ENCODE results near the gene GMDS. TPM values are rescaled to one million over a fixed set of nuclear protein-coding genes. Genes with fewer than 3 reads are reported as not detected.

The GMDS gene
- total RNA-seq, 1 experiment from 2014 or later = 9.7 TPM

DNA sequence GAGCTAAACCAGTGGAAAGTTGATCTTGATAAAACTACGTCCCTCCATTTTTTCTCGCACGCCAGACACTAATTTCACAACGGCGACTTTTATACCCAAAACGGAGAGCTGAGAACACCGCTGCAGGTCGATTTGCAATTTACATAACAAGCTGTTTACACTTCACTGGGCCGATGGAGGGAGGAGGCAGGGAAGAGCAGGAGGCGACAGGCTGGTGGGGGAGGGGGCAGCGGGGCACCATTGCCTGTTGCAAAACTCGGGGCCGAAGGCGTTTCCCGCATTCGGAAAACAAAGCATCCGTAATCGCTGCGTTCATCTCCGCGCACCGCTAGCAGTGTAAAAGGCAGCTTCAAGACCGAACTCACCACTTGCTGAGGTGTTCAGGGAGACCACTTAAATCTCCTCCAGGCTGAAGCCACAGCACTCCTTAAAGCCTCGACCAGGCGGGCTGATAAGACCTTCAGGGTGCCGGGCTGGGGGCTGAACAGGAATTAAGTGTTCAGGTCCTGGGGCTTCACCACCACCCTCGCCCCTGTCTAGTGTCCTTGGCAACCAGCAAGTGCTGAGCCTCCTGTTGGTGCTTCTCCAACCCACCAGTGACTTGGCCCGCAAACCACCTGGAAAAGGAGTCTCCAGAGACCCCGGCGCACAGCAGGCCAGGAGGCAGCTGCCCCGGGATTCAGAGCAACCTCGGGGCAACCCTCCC, 637.7 kb downstream of the GMDS start:
- Histone ChIP-seq H3K27ac (ENCODE audit: low read length) (no peak overlapping the region), H3K4me3 (ENCODE audit: low read length) (no peak overlapping the region), H3K79me2 (ENCODE audit: low read length) (no peaks in the 10 kb centered on the region), H3K9me3 (ENCODE audit: low read length) (no peaks in the 10 kb centered on the region), H2AFZ (ENCODE audit: low read length) (no peak overlapping the region), H4K20me1 (ENCODE audit: insufficient read depth, low read depth, low read length) (no peaks in the 10 kb centered on the region), H3K9ac (ENCODE audit: low read length) (no peak overlapping the region), H3K4me2 (ENCODE audit: low read depth, low read length, poor library complexity, severe bottlenecking) (no peak overlapping the region), H3K4me1 (ENCODE audit: low read length) (peaks cover 2% of the 10 kb centered on the region; the same call in 1 of the 2 replicates), H3K27me3 (ENCODE audit: low read length) (no peaks in the 10 kb centered on the region), H3K9me2 (replicated peaks; ENCODE audit: insufficient read depth, low read length) (no peaks in the 10 kb centered on the region), H3K36me3 (ENCODE audit: insufficient read depth, low read length) (no peaks in the 10 kb centered on the region)
- no peak for DNase-seq

DNA sequence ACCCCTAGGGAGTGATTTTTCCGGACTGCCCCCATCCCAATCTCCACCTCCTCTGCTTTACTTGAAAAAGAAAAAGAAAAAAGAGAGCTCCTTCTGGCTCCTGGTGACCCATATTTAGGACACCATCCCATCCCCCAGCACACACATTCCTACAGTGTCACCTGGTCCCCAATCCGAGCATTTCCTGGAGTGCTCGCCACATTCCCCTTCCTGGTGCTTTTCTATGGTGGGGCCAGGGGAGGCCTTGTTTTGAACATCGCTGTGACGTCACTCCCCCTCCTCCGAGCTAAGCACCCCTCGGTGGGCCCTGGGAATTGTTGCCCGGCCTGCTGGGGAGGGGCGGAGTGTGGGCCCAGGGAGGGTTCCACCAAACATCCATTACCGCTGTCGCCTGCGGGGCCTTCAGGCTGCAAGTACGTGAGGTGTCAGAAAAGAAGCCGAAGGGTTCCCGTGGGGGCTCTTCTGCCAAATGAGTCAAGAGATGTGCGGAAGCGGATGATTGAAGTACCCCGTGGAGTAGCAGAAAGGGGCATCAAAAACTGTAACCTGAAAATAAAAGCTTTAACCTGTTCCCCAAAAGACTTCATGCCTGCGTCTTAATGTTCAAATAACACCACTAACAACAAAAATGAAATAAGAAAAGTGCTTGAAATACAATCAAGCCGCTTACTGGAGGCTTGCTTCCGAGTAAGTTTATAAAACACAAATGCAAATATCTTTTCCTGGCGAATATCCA, 638.5 kb downstream of the GMDS start:
- no peak for DNase-seq
- Histone ChIP-seq H3K4me1 (ENCODE audit: low read length) (peaks cover 2% of the 10 kb centered on the region; the same call in 1 of the 2 replicates), H3K9ac (ENCODE audit: low read length) (no peak overlapping the region), H3K4me2 (ENCODE audit: low read depth, low read length, poor library complexity, severe bottlenecking) (no peak overlapping the region), H3K9me2 (replicated peaks; ENCODE audit: insufficient read depth, low read length) (no peaks in the 10 kb centered on the region), H3K9me3 (ENCODE audit: low read length) (no peaks in the 10 kb centered on the region), H3K4me3 (ENCODE audit: low read length) (no peak overlapping the region), H3K79me2 (ENCODE audit: low read length) (no peaks in the 10 kb centered on the region), H3K27me3 (ENCODE audit: low read length) (no peaks in the 10 kb centered on the region), H3K36me3 (ENCODE audit: insufficient read depth, low read length) (no peaks in the 10 kb centered on the region), H2AFZ (ENCODE audit: low read length) (no peak overlapping the region), H3K27ac (ENCODE audit: low read length) (no peak overlapping the region), H4K20me1 (ENCODE audit: insufficient read depth, low read depth, low read length) (no peaks in the 10 kb centered on the region)

DNA sequence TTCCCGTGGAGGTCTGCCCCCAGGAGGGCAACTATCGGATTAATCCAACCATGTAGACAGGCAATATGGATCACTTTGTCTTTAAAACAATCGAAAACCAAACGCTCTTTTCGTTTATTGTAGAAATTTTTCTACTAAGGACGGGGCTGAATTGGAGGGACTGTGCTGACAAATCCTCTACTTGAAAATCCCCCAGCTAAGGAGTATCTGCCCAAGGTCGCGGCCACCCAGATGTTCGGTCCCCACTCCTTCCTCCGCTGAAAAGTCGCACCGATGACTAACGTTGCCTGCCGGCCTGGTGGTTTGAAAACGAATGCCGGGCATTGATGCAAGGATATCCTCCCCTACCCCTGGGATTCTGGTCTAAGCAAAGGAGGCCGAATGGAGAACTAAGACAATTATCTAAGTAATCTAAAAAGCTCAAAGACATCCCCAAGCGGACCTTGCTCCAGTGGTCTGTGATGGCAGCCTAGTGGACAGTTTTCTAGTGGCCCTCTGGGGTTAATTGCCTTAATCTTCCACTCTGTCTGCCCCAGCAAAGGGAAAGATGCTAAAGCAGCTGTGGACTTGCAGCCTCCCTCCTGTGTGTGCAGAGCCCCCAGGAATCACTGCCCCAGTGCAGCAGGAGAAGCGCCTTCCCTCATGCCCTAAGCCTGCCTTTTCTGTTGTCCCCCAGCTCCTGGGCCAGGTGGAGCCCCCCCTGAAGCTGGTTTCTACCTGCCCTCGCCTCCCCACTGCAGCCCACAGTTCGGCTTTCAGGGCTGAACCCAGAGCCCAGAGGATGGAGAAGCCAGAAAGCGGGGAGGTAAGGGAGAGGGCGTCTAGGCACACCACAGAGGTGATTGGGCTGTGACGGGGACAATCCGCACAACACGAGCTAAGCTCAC, 639.3 kb downstream of the GMDS start:
- Histone ChIP-seq H4K20me1 (ENCODE audit: insufficient read depth, low read depth, low read length) (no peaks in the 10 kb centered on the region), H3K9me3 (ENCODE audit: low read length) (no peaks in the 10 kb centered on the region), H3K9me2 (replicated peaks; ENCODE audit: insufficient read depth, low read length) (no peaks in the 10 kb centered on the region), H3K27ac (ENCODE audit: low read length) (no peak overlapping the region), H3K27me3 (ENCODE audit: low read length) (no peaks in the 10 kb centered on the region), H3K4me3 (ENCODE audit: low read length) (no peak overlapping the region), H3K4me2 (ENCODE audit: low read depth, low read length, poor library complexity, severe bottlenecking) (no peak overlapping the region), H3K36me3 (ENCODE audit: insufficient read depth, low read length) (no peaks in the 10 kb centered on the region), H2AFZ (ENCODE audit: low read length) (no peak overlapping the region), H3K4me1 (ENCODE audit: low read length) (peaks cover 2% of the 10 kb centered on the region; the same call in 1 of the 2 replicates), H3K79me2 (ENCODE audit: low read length) (no peaks in the 10 kb centered on the region), H3K9ac (ENCODE audit: low read length) (no peak overlapping the region)
- DNase-seq = peak; percentile 59

DNA sequence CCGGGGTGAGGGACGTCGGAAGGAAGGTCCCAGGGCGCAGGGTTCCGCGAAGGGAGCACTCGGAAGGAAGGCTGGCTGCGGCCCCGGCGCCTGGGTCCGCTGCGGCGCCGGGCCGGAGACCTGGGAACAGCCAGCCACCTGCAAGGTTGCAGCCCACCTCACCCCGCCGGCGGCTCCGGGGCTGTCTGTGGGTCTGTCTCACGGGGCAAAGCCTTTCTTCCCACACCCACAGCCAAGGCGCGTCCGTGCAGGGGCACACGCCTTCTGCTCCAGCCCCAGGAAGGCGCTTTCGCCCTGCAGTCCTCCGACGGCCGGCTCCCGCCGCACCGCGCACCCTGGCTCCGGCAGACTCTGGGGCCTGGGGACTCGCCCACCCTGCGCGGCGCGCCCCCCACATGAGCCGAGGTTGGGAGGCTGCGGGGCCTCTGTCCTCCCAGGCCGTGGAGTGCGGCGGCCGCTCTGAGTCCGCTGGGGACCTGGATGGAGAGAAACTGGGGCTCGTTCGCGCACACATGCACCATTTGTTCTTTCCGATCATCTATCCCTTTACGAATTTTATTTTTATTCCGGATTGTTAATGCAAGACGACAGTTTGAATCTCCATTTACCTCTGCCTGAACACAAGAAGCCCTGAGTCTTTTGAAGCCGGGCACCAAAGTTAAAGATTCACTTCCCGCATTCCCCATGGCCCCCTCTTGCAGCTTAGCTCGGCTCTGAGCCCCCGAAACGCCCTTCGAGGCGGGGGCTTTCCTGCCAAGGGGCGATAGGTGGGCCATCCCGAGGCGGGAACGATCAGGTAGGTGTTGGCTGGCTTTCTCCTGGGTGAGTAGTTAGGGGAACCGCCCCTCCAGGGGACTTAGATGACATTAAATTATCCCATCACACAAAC, 640.2 kb downstream of the GMDS start:
- H3K36me3 ChIP-seq (ENCODE audit: insufficient read depth, low read length) = no peaks in the 10 kb centered on the region
- no peak overlapping the region for H3K9ac ChIP-seq (ENCODE audit: low read length)
- no peak overlapping the region for H3K4me2 ChIP-seq (ENCODE audit: low read depth, low read length, poor library complexity, severe bottlenecking)
- no peaks in the 10 kb centered on the region for H3K9me2 ChIP-seq (replicated peaks; ENCODE audit: insufficient read depth, low read length)
- no peaks in the 10 kb centered on the region for H3K27me3 ChIP-seq (ENCODE audit: low read length)
- no peak overlapping the region for H2AFZ ChIP-seq (ENCODE audit: low read length)
- no peak for DNase-seq
- H3K79me2 ChIP-seq (ENCODE audit: low read length) = no peaks in the 10 kb centered on the region
- H3K4me3 ChIP-seq (ENCODE audit: low read length) = no peak overlapping the region
- peaks cover 2% of the 10 kb centered on the region; the same call in 1 of the 2 replicates for H3K4me1 ChIP-seq (ENCODE audit: low read length)
- no peaks in the 10 kb centered on the region for H4K20me1 ChIP-seq (ENCODE audit: insufficient read depth, low read depth, low read length)
- H3K9me3 ChIP-seq (ENCODE audit: low read length) = no peaks in the 10 kb centered on the region
- no peak overlapping the region for H3K27ac ChIP-seq (ENCODE audit: low read length)

DNA sequence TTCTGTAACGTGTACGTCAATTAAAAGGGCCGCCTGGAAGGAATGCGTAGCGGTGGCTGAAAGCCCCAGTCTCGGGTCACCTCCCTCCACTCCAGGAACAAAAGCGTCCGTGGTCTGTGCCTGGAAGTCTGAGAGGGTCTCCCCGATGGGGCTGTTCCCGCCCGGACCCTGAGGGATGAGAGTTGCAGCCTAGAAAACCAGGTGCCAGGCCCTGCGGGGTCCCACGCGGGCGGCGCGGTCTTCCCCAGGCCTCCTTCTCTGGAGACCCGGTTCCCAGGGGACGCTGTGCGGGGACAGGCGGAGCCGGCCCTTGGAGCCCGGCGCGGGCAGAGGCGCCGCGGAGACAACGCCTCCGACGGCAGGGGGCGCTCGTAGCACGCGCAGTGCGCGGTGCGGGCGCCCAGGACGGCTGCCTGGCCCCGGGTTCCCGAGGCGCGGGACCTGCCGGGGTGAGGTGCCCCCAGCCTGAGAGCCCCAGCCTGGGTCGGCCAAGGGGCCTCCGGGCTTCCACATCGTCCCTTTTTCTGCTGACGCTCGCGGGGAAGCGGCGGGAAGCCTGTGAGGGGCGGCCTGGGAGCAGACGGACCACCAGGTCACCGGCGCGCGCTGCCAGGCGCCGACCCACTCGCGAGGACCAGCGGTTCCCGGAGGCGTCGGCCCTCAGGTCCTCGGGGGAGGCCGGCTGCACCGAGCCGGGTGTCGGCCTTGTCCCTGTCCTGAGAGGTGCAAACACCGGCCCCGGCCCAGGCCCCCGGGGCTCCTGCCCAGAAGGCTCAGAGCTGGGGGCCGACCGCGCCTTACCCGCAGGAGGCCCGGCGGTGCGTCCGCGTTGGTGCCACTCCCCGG, 641.0 kb downstream of the GMDS start:
- Histone ChIP-seq H3K9ac (ENCODE audit: low read length) (no peak overlapping the region), H2AFZ (ENCODE audit: low read length) (no peak overlapping the region), H3K27ac (ENCODE audit: low read length) (no peak overlapping the region), H4K20me1 (ENCODE audit: insufficient read depth, low read depth, low read length) (no peaks in the 10 kb centered on the region), H3K27me3 (ENCODE audit: low read length) (no peaks in the 10 kb centered on the region), H3K36me3 (ENCODE audit: insufficient read depth, low read length) (no peaks in the 10 kb centered on the region), H3K4me3 (ENCODE audit: low read length) (no peak overlapping the region), H3K79me2 (ENCODE audit: low read length) (no peaks in the 10 kb centered on the region), H3K9me2 (replicated peaks; ENCODE audit: insufficient read depth, low read length) (no peaks in the 10 kb centered on the region), H3K4me2 (ENCODE audit: low read depth, low read length, poor library complexity, severe bottlenecking) (no peak overlapping the region), H3K9me3 (ENCODE audit: low read length) (no peaks in the 10 kb centered on the region), H3K4me1 (ENCODE audit: low read length) (peaks cover 2% of the 10 kb centered on the region; the same call in 1 of the 2 replicates)
- DNase-seq = peak; percentile 79

DNA sequence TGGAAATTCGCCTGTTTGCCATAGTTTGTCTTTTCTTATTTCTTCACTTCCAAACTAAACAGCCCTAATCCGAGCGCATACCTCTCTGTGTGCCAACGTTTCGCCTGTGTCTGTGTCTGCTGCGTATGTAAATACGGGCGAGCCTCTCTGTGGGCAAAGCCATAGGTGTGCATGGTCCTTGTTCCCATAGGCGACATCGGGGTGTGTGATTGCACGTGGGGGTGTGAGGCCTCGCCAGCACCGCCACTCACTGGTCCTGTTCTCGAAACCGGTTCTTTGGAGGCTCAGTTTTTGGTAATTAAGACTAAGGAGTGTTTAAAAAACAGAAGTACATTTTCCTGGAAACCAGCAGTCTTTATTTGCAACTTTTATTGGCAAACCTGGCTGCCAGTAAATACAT, 641.7 kb downstream of the GMDS start:
- H3K79me2 ChIP-seq (ENCODE audit: low read length) = no peaks in the 10 kb centered on the region
- H2AFZ ChIP-seq (ENCODE audit: low read length) = no peak overlapping the region
- no peaks in the 10 kb centered on the region for H3K9me3 ChIP-seq (ENCODE audit: low read length)
- no peaks in the 10 kb centered on the region for H4K20me1 ChIP-seq (ENCODE audit: insufficient read depth, low read depth, low read length)
- H3K4me3 ChIP-seq (ENCODE audit: low read length) = no peak overlapping the region
- H3K27me3 ChIP-seq (ENCODE audit: low read length) = no peaks in the 10 kb centered on the region
- H3K27ac ChIP-seq (ENCODE audit: low read length) = no peak overlapping the region
- H3K4me2 ChIP-seq (ENCODE audit: low read depth, low read length, poor library complexity, severe bottlenecking) = no peak overlapping the region
- DNase-seq = no peak
- peaks cover 2% of the 10 kb centered on the region; the same call in 1 of the 2 replicates for H3K4me1 ChIP-seq (ENCODE audit: low read length)
- no peak overlapping the region for H3K9ac ChIP-seq (ENCODE audit: low read length)
- H3K9me2 ChIP-seq (replicated peaks; ENCODE audit: insufficient read depth, low read length) = no peaks in the 10 kb centered on the region
- no peaks in the 10 kb centered on the region for H3K36me3 ChIP-seq (ENCODE audit: insufficient read depth, low read length)
